Mesangial cell (primary cell): Measurements from ENCODE around the gene MR1. TPM values are rescaled to one million over a fixed set of nuclear protein-coding genes. Genes with fewer than 3 reads are reported as not detected.

Experiments used
- total RNA-seq: library from RNA; depleted of rRNA; stranded (reverse); fragments of >200 nt; gene quantifications from 2 replicates; pipeline ENCODE4 v1.2.3, GENCODE V29; 2015

MR1 gene
- total RNA-seq: 1.1 and 4.2 TPM in 2 replicates

DNA sequence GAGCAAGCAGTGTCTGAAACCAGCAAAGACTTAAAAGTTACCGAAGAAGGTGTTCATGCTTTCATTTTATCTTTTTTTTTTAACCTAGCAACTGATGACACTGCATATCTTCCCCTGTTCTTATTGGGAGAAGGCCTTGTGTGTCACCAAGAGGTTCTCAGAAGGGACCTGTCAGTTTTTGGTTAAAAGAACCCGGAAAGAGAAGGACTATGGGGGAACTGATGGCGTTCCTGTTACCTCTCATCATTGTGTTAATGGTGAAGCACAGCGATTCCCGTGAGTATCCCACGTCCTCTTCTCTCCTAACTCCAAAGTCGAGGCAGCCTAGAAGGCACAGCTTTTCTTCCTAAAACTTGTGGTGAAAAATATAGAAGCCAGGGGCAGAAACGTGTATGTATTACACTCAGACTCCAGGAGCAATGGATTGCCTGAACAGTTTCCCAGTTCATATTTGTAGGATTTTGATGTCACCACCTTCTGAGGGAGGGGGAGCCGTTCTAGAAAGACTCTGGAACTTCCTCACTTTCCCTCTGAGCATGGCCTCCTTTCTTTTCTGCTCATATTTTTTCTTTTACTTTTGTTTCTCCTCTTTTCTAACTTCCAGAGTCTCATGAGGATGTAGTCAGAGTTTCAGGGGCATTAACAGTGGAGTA is at the start of gene MR1:
Gene MR1, plus strand, starts transcription at position 185 of the 653 bp plus-strand sequence. Its CDS starts 25 bp downstream, at position 210.

GRCh38 chr1:181088079-181089016 is 54.6 kb downstream of the MR1 start, which contains the start of gene IER5:
TSS of gene IER5 (plus strand) at chr1:181088700. CDS start at chr1:181088903, 203 bp downstream.

Other genes with a start within 250 kb of the MR1 start
- gene KIAA1614, start 121.1 kb upstream of the MR1 start, total RNA-seq: 0.98 and 6.7 TPM in 2 replicates
- gene STX6, start 11.1 kb upstream of the MR1 start, total RNA-seq: 9.8 and 13.7 TPM in 2 replicates
- gene IER5, start 54.7 kb downstream of the MR1 start, total RNA-seq: 6.7 and 11.1 TPM in 2 replicates